Lung (tissue), 12 donors: ENCODE results near the gene CPA5. TPM values are rescaled to one million over a fixed set of nuclear protein-coding genes. Genes with fewer than 3 reads are reported as not detected.

Experiments used
- ATAC-seq: fragments of 200-7000 bp; cut with Tn5 transposase; one replicate; pipeline ENCODE4 v1.9.1; 2020; ENCODE audit warnings: moderate number of reproducible peaks; ENCODE audit not compliant: insufficient read depth, low FRiP score
- DNase-seq, 3 donors: peaks; one replicate each; pipeline ENCODE4 v3.0.0-alpha.2; 2013 to 2017
- H3K27ac ChIP-seq, 2 donors: one replicate each; pipeline ENCODE4 v1.5.1; 2013; ENCODE audit warnings: mild to moderate bottlenecking in 2 of 2, moderate library complexity in 2 of 2, control low read depth in 1 of 2, inconsistent platforms in 1 of 2, low read depth in 1 of 2, low read length in 1 of 2
- H3K27me3 ChIP-seq, 3 donors: one replicate each; pipeline ENCODE4 v1.5.1; 2013; ENCODE audit warnings: low read length in 2 of 3; ENCODE audit not compliant: control insufficient read depth in 3 of 3, insufficient read depth in 3 of 3
- H3K36me3 ChIP-seq, 4 donors: one replicate each; pipeline ENCODE4 v1.5.1; 2013; ENCODE audit warnings: low read length in 4 of 4, mild to moderate bottlenecking in 1 of 4, moderate library complexity in 1 of 4; ENCODE audit not compliant: control insufficient read depth in 4 of 4, insufficient read depth in 4 of 4
- H3K4me1 ChIP-seq, 5 donors: one replicate each; pipeline ENCODE4 v1.5.1; 2013; ENCODE audit warnings: low read length in 5 of 5, mild to moderate bottlenecking in 2 of 5, moderate library complexity in 1 of 5; ENCODE audit not compliant: control insufficient read depth in 5 of 5, insufficient read depth in 5 of 5
- H3K4me3 ChIP-seq: one replicate; pipeline ENCODE4 v1.5.1; 2013; ENCODE audit warnings: mild to moderate bottlenecking, control low read depth, moderate library complexity
- H3K9ac ChIP-seq, 2 donors: one replicate each; pipeline ENCODE4 v1.5.1; 2013; ENCODE audit warnings: low read length in 2 of 2, control low read depth in 1 of 2; ENCODE audit not compliant: insufficient read depth in 1 of 2
- H3K9me3 ChIP-seq, 4 donors: one replicate each; pipeline ENCODE4 v1.5.1; 2013; ENCODE audit warnings: low read length in 3 of 4, mild to moderate bottlenecking in 1 of 4, moderate library complexity in 1 of 4; ENCODE audit not compliant: control insufficient read depth in 4 of 4, insufficient read depth in 3 of 4
- CTCF ChIP-seq: IDR thresholded peaks from 2 replicates; pipeline ENCODE4 v1.5.1; 2012; ENCODE audit warnings: mild to moderate bottlenecking; ENCODE audit errors: control extremely low read depth, extremely low read depth
- WGBS, 2 donors: extraction: QIAGEN DNeasy Blood & Tissue Kit; methylation state at CpG; one replicate each; pipeline ENCODE4 v1.1.7; 2013; 5-methylcytosine and 5-hydroxymethylcytosine counted together
- polyA plus RNA-seq, 2 donors: library from polyadenylated mRNA; stranded (reverse); fragments of 200-250 nt; gene quantifications; one replicate each; pipeline ENCODE4 v1.2.1, GENCODE V29; 2013
- total RNA-seq, 2 donors: library from RNA; depleted of rRNA in 1 of 2; stranded (reverse); fragments of >200 nt in 1 of 2; gene quantifications; one replicate each; pipeline ENCODE4 v1.2.1, GENCODE V29; 2014 to 2021
- donor health status: control.
- donor health status: control.
- donor health status: Bipolar disorder and iron deficiency.
- donor health status: healthy.
- donor health status: DM: yes; HTN: yes; CAD: no.

The CPA5 gene
- total and polyA plus RNA-seq, 4 donors, result 0.08 to 0.10 TPM; not detected in 2

- WGBS, 2 donors, result 77 to 84% methylated on average over 7 of the region's 7 CpGs
- H3K27ac ChIP-seq, result peak overlapping the region in 1 of 2 donors; percentile 18
- TF ChIP-seq CTCF, result no peak
Measured at GRCh38 chr7:130353196-130353595, 8.6 kb downstream of the CPA5 start.

GRCh38 chr7:130356121-130356875 lies 11.7 kb downstream of the CPA5 start:
- no peak for TF ChIP-seq CTCF

More at GRCh38 chr7:130353196-130353595, 8.6 kb downstream of the CPA5 start:
- Histone ChIP-seq H3K9ac (peak overlapping the region in 1 of 2 donors; percentile 39), H3K4me3 (no peak overlapping the region), H3K27me3 (no peaks in the 10 kb centered on the region), H3K36me3 (no peaks in the 10 kb centered on the region), H3K4me1 (peaks cover 0 to 59% (median 23%) of the 10 kb centered on the region in 5 donors), H3K9me3 (no peaks in the 10 kb centered on the region)
- no peak for ATAC-seq
- DNase-seq, result no peak

GRCh38 chr7:130356876-130357611 lies 12.4 kb downstream of the CPA5 start:
- H3K9ac ChIP-seq, result peak overlapping the region in 1 of 2 donors; percentile 50
- DNase-seq, result no peak
- no peak overlapping the region for H3K4me3 ChIP-seq

More at GRCh38 chr7:130356121-130356875, 11.7 kb downstream of the CPA5 start:
- 49 to 59% methylated on average over 9 of the region's 9 CpGs for WGBS, 2 donors
- ATAC-seq (peak; percentile 37), DNase-seq (peak; percentile 89 to 91 (median 90))
- H3K36me3 ChIP-seq, result no peaks in the 10 kb centered on the region
- H3K9ac ChIP-seq, result peak overlapping the region in 1 of 2 donors; percentile 50
- no peak overlapping the region for H3K4me3 ChIP-seq
- H3K4me1 ChIP-seq, result peaks cover 0 to 40% (median 12%) of the 10 kb centered on the region in 5 donors
- no peaks in the 10 kb centered on the region for H3K27me3 ChIP-seq
- H3K27ac ChIP-seq, result peak overlapping the region in 1 of 2 donors; percentile 84
- peaks cover 0 to 11% (median 3%) of the 10 kb centered on the region in 4 donors for H3K9me3 ChIP-seq

More at GRCh38 chr7:130356876-130357611, 12.4 kb downstream of the CPA5 start:
- Histone ChIP-seq H3K4me1 (peaks cover 0 to 33% (median 12%) of the 10 kb centered on the region in 5 donors), H3K27ac (peak overlapping the region in 1 of 2 donors; percentile 83), H3K27me3 (no peaks in the 10 kb centered on the region), H3K36me3 (no peaks in the 10 kb centered on the region), H3K9me3 (peaks cover 0 to 11% (median 3%) of the 10 kb centered on the region in 4 donors)
- ATAC-seq, result no peak
- TF ChIP-seq CTCF, result no peak
- whole genome bisulfite sequencing, 2 donors, result 72 to 73% methylated on average over 16 of the region's 16 CpGs
